Esophagus squamous epithelium (tissue), 5 donors: ENCODE data around the gene PSORS1C1. TPM values are rescaled to one million over a fixed set of nuclear protein-coding genes. Genes with fewer than 3 reads are reported as not detected.
"Not testable (repeated sequence)": the region's sequence is repeated elsewhere in the genome, so short reads cannot be mapped to it uniquely, and the experiment has no call there.

ENCODE experiments used
- DNase-seq: peaks from one replicate; lab custom pipeline; 2025; lab: John Stamatoyannopoulos, UW
- H3K27ac ChIP-seq, 4 donors: fragments of 200-600 bp; sonication (generic); one replicate each; pipeline ENCODE4 v1.5.1; 2016 to 2019; ENCODE audit warnings: mild to moderate bottlenecking in 1 of 4
- H3K27me3 ChIP-seq, 4 donors: fragments of 200-600 bp; sonication (generic); 1 replicate in 3 of 4; 2 replicates in 1 of 4; pipeline versions ENCODE4 v1.5.1 to v1.6.0; 2017 to 2021; ENCODE audit warnings: antibody characterized with exemption in 1 of 4
- H3K36me3 ChIP-seq, 3 donors: fragments of 200-600 bp; sonication (generic); one replicate each; pipeline ENCODE4 v1.5.1; 2016 to 2019
- H3K4me1 ChIP-seq, 3 donors: fragments of 200-600 bp; sonication (generic); one replicate each; pipeline ENCODE4 v1.5.1; 2017 to 2019
- H3K4me3 ChIP-seq, 4 donors: fragments of 200-600 bp; sonication (generic); 1 replicate in 3 of 4; 2 replicates in 1 of 4; pipeline ENCODE4 v1.5.1; 2016 to 2019; ENCODE audit warnings: mild to moderate bottlenecking in 2 of 4, moderate library complexity in 1 of 4
- H3K9me3 ChIP-seq, 3 donors: fragments of 200-600 bp; sonication (generic); one replicate each; pipeline ENCODE4 v1.5.1; 2016 to 2019
- CTCF ChIP-seq, 6 experiments: fragments of 450-650 bp in 4 of 6; fragments of 200-600 bp in 2 of 6; sonication (generic) in 2 of 6; IDR thresholded peaks; one replicate each; pipeline ENCODE4 v1.5.1; 2016 to 2019; ENCODE audit warnings: antibody characterized with exemption in 6 of 6, mild to moderate bottlenecking in 4 of 6, moderate library complexity in 4 of 6
- POLR2A ChIP-seq, 4 donors: fragments of 450-650 bp; IDR thresholded peaks; one replicate each; pipeline ENCODE4 v1.6.1; 2017; ENCODE audit warnings: antibody characterized with exemption in 4 of 4, mild to moderate bottlenecking in 4 of 4, moderate library complexity in 3 of 4
- WGBS, 2 donors: methylation state at CpG; one replicate each; pipeline ENCODE4 v1.1.5; 2018; 5-methylcytosine and 5-hydroxymethylcytosine counted together
- intact Hi-C: fragments of 100-400 bp; cut with DNase I; formaldehyde crosslinking; loops from one replicate; pipeline ENCODE4 v1.15.0; 2022
- total RNA-seq, 4 donors: library from RNA; depleted of rRNA; stranded (reverse); fragments of >200 nt; gene quantifications; one replicate each; pipeline ENCODE4 v1.1.0, GENCODE V29; 2016
- donor health status: DM: yes; HTN: yes; CAD: no.

PSORS1C1 gene
- total RNA-seq, 4 donors from 2014 or later: 0.06 to 2.7 (median 1.2) TPM

GRCh38 chr6:31178143-31179041, 63.8 kb downstream of the PSORS1C1 start:
- Histone ChIP-seq H3K9me3 (no peaks in the 10 kb centered on the region), H3K4me3 (no peak overlapping the region), H3K36me3 (peaks cover 0 to 20% (median 0%) of the 10 kb centered on the region in 3 donors), H3K27me3 (no peaks in the 10 kb centered on the region), H3K27ac (no peak overlapping the region), H3K4me1 (peaks cover 0 to 24% (median 0%) of the 10 kb centered on the region in 3 donors)
- intact Hi-C loops: no loop called here
- DNase-seq: no peak
- no peak for TF ChIP-seq CTCF (IDR thresholded peaks at IDR 0.05)
- no peak for TF ChIP-seq POLR2A (IDR thresholded peaks at IDR 0.05)
- 57 to 68% methylated on average over 8 of the region's 8 CpGs for WGBS, 2 donors

- peaks cover 0 to 14% (median 0%) of the 10 kb centered on the region in 3 donors for H3K36me3 ChIP-seq
- no peak overlapping the region for H3K27ac ChIP-seq
- no peak overlapping the region for H3K4me3 ChIP-seq
- no peaks in the 10 kb centered on the region for H3K9me3 ChIP-seq
- H3K4me1 ChIP-seq: peaks cover 0 to 30% (median 0%) of the 10 kb centered on the region in 3 donors
- intact Hi-C loops: no loop called here
- no peaks in the 10 kb centered on the region for H3K27me3 ChIP-seq
- WGBS, 2 donors: 43 to 45% methylated on average over 4 of the region's 4 CpGs
- DNase-seq: no peak
- TF ChIP-seq POLR2A (IDR thresholded peaks at IDR 0.05) (no peak), CTCF (IDR thresholded peaks at IDR 0.05) (no peak)
Observed at GRCh38 chr6:31179042-31179386, 64.4 kb downstream of the PSORS1C1 start.

GRCh38 chr6:31179896-31180295, 65.3 kb downstream of the PSORS1C1 start:
- Histone ChIP-seq H3K36me3 (peaks cover 0 to 11% (median 0%) of the 10 kb centered on the region in 3 donors), H3K4me1 (peaks cover 0 to 39% (median 0%) of the 10 kb centered on the region in 3 donors), H3K9me3 (no peaks in the 10 kb centered on the region), H3K4me3 (peak overlapping the region in 1 of 4 donors; percentile 34), H3K27me3 (no peaks in the 10 kb centered on the region), H3K27ac (no peak overlapping the region)
- TF ChIP-seq CTCF (IDR thresholded peaks at IDR 0.05): no peak
- intact Hi-C loops: no loop called here
- DNase-seq: no peak
- WGBS, 2 donors: 92 to 97% methylated on average over 6 to 7 of the region's 8 CpGs

GRCh38 chr6:31180500-31180899, 65.9 kb downstream of the PSORS1C1 start:
- Histone ChIP-seq H3K4me1 (peaks cover 0 to 45% (median 0%) of the 10 kb centered on the region in 3 donors), H3K27me3 (no peaks in the 10 kb centered on the region), H3K36me3 (peaks cover 0 to 5% (median 0%) of the 10 kb centered on the region in 3 donors), H3K9me3 (no peaks in the 10 kb centered on the region), H3K27ac (no peak overlapping the region), H3K4me3 (peak overlapping the region; percentile 12 to 34 (median 24))
- 72 to 100% methylated on average over 6 to 10 of the region's 26 CpGs for WGBS, 2 donors
- no peak for DNase-seq
- intact Hi-C loops: no loop called here
- TF ChIP-seq CTCF (IDR thresholded peaks at IDR 0.05) (no peak), POLR2A (IDR thresholded peaks at IDR 0.05) (no peak)

- H3K4me3 ChIP-seq, intact Hi-C loops, H3K36me3 ChIP-seq, DNase-seq, H3K27ac ChIP-seq, H3K9me3 ChIP-seq, H3K27me3 ChIP-seq: not testable (repeated sequence)
- WGBS, 2 donors: 77 to 93% methylated on average over 2 of the region's 2 CpGs
- H3K4me1 ChIP-seq: peaks cover 0 to 44% (median 0%) of the 10 kb centered on the region in 3 donors
Observed at GRCh38 chr6:31183287-31183686, 68.7 kb downstream of the PSORS1C1 start.

- H3K4me3 ChIP-seq, intact Hi-C loops, H3K27me3 ChIP-seq, DNase-seq, H3K36me3 ChIP-seq, H3K9me3 ChIP-seq, H3K27ac ChIP-seq: not testable (repeated sequence)
- H3K4me1 ChIP-seq: peaks cover 0 to 40% (median 0%) of the 10 kb centered on the region in 3 donors
- WGBS, 2 donors: 46 to 61% methylated on average over 5 to 6 of the region's 6 CpGs
Observed at GRCh38 chr6:31183859-31184258, 69.3 kb downstream of the PSORS1C1 start.
